ENCODE data around the gene CD2. TPM values are rescaled to one million over a fixed set of nuclear protein-coding genes. Genes with fewer than 3 reads are reported as not detected.
A peak's percentile ranks its signal among the peaks of the same experiment; 100 is the strongest.

The CD2 gene
- total RNA-seq, 4 donors from 2014 or later, result 9.6 to 36.3 (median 20.9) TPM

- TF ChIP-seq CTCF (IDR thresholded peaks at IDR 0.05) (no peak), POLR2A (IDR thresholded peaks at IDR 0.05) (no peak)
- H3K36me3 ChIP-seq, result no peaks in the 10 kb centered on the region
- no peaks in the 10 kb centered on the region for H3K27me3 ChIP-seq
- DNase-seq, result no peak
- H3K4me3 ChIP-seq, result no peak overlapping the region
- H3K27ac ChIP-seq, result peak overlapping the region; percentile 45 to 71 (median 50)
- H3K4me1 ChIP-seq, result peaks cover 0 to 6% (median 1%) of the 10 kb centered on the region in 4 donors
- H3K9me3 ChIP-seq, result no peaks in the 10 kb centered on the region
Observed at GRCh38 chr1:116769994-116770393, 15.8 kb downstream of the CD2 start.

GRCh38 chr1:116770625-116771024 lies 16.4 kb downstream of the CD2 start:
- TF ChIP-seq CTCF (IDR thresholded peaks at IDR 0.05) (no peak), POLR2A (IDR thresholded peaks at IDR 0.05) (no peak)
- Histone ChIP-seq H3K27ac (peak overlapping the region; percentile 45 to 71 (median 50)), H3K27me3 (no peaks in the 10 kb centered on the region), H3K36me3 (no peaks in the 10 kb centered on the region), H3K4me1 (peaks cover 0 to 6% (median 1%) of the 10 kb centered on the region in 4 donors), H3K9me3 (no peaks in the 10 kb centered on the region), H3K4me3 (no peak overlapping the region)
- DNase-seq, result no peak

- Histone ChIP-seq H3K4me3 (no peak overlapping the region), H3K9me3 (no peaks in the 10 kb centered on the region), H3K27me3 (no peaks in the 10 kb centered on the region), H3K36me3 (no peaks in the 10 kb centered on the region), H3K27ac (peak overlapping the region in 1 of 4 donors; percentile 46), H3K4me1 (peaks cover 0 to 6% (median 1%) of the 10 kb centered on the region in 4 donors)
- no peak for DNase-seq
- no peak for TF ChIP-seq POLR2A (IDR thresholded peaks at IDR 0.05)
- no peak for TF ChIP-seq CTCF (IDR thresholded peaks at IDR 0.05)
Observed at GRCh38 chr1:116771997-116772647, 17.9 kb downstream of the CD2 start.

DNA sequence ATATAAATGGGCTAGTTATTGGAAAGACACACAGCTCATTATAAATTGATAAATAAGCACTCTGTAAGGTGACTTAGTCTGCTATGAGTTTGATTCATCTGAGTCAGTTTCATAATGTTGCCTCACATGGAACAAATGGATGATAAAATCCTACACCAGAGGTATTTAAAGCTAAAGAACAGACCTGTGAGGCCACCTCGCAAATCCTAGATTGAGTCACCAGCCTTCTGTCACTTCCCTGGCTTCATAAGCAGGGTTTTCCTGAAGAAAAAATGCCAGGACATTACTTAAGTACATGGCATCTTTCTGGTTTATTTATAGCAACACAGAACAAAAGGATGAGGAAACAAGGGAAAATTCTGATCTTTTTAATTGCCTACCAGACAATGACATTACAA lies 18.4 kb downstream of the CD2 start:
- no peak for DNase-seq
- Histone ChIP-seq H3K36me3 (no peaks in the 10 kb centered on the region), H3K9me3 (no peaks in the 10 kb centered on the region), H3K4me1 (peaks cover 0 to 5% (median 1%) of the 10 kb centered on the region in 4 donors), H3K27me3 (no peaks in the 10 kb centered on the region), H3K4me3 (no peak overlapping the region), H3K27ac (peak overlapping the region in 1 of 4 donors; percentile 46)
- TF ChIP-seq POLR2A (IDR thresholded peaks at IDR 0.05) (no peak), CTCF (IDR thresholded peaks at IDR 0.05) (no peak)

- H3K27me3 ChIP-seq, result no peaks in the 10 kb centered on the region
- no peaks in the 10 kb centered on the region for H3K9me3 ChIP-seq
- no peaks in the 10 kb centered on the region for H3K4me1 ChIP-seq
- H3K36me3 ChIP-seq, result no peaks in the 10 kb centered on the region
- TF ChIP-seq CTCF (IDR thresholded peaks at IDR 0.05), result no peak
- no peak for TF ChIP-seq POLR2A (IDR thresholded peaks at IDR 0.05)
- no peak overlapping the region for H3K4me3 ChIP-seq
- no peak overlapping the region for H3K27ac ChIP-seq
- DNase-seq, result no peak
Observed at GRCh38 chr1:116775116-116775752, 21.0 kb downstream of the CD2 start.
